ENCODE data around the gene EFNA2.

DNA sequence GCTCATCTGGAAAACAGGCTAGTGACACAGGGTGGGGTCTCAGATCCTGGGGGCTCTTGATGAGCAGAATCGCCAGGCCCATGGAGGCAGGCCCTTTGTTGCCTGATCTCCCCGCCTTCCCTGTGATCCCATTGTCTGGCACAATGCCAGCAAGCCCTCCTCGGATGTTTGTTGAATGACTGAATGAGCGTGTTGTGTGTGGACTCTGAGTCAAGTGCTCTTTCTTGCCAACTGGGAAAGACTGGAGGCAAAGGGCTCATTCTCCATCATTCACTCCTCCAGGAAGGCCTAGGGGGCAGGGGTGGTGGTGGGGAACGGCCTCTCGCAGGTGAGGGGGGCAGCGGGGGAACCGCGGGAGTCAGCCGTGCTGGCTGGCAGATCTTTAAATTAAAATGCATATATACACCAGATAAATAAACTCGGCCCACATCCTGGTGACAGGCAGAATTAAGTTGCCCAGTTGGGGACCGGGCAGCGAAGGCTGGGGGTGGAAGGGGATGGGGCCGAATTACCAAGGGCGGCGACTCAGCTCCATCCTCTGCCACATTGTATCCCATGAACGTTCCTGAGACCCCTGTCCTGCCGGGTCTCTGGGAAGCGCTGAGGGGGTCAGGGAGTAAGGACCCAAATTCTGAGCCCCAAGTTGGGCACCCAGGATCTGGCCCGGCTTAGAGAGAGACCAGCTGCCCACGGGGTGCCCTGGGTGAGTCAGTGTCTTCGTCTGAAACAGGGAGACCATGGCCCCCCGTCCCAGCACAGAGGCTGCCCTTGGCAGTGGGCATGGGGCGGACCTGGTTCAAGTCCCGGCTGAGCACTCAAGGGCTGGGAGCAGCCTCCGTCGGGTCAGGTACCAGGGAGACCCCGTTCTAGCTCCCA, 24.5 kb downstream of the EFNA2 start:
- TF ChIP-seq, protein P1, sequence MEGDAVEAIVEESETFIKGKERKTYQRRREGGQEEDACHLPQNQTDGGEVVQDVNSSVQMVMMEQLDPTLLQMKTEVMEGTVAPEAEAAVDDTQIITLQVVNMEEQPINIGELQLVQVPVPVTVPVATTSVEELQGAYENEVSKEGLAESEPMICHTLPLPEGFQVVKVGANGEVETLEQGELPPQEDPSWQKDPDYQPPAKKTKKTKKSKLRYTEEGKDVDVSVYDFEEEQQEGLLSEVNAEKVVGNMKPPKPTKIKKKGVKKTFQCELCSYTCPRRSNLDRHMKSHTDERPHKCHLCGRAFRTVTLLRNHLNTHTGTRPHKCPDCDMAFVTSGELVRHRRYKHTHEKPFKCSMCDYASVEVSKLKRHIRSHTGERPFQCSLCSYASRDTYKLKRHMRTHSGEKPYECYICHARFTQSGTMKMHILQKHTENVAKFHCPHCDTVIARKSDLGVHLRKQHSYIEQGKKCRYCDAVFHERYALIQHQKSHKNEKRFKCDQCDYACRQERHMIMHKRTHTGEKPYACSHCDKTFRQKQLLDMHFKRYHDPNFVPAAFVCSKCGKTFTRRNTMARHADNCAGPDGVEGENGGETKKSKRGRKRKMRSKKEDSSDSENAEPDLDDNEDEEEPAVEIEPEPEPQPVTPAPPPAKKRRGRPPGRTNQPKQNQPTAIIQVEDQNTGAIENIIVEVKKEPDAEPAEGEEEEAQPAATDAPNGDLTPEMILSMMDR (IDR thresholded peaks at IDR 0.05), result no peak
- TF ChIP-seq POLR2AphosphoS5 (IDR thresholded peaks at IDR 0.05), result no peak
- TF ChIP-seq POLR2A (IDR thresholded peaks at IDR 0.05), result no peak
- no peak for TF ChIP-seq EP300 (IDR thresholded peaks at IDR 0.05; ENCODE audit: low read depth)
